Kasumi-1 (cell line): ENCODE results near the gene SLC27A4.
A peak's percentile ranks its signal among the peaks of the same experiment; 100 is the strongest.

Source experiments
- DNase-seq, 2 experiments: peaks; one replicate each; lab custom pipeline; 2025; lab: John Stamatoyannopoulos, UW

Gene SLC27A4

DNA sequence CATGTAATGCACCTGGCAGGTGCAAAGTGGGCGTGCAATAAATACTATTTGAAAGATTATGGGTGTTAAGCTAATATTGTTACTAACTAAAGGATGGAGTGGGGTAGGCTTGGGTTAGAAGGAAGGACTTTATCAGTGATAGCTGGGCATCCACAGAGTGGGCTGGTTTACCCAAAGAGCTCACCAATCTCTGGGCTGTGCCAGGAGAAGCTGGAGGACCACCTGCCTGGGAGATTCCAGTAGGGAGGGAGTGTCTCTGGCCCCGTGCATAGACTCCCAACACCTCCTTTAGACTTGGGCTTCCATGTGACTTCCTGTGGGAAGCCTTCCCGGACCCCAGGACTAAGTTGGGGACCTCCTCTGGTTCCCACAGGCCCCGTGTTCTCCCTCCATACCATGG is 25.2 kb downstream of the SLC27A4 start:
- DNase-seq = peak in 1 of 2 experiments; percentile 24

DNA sequence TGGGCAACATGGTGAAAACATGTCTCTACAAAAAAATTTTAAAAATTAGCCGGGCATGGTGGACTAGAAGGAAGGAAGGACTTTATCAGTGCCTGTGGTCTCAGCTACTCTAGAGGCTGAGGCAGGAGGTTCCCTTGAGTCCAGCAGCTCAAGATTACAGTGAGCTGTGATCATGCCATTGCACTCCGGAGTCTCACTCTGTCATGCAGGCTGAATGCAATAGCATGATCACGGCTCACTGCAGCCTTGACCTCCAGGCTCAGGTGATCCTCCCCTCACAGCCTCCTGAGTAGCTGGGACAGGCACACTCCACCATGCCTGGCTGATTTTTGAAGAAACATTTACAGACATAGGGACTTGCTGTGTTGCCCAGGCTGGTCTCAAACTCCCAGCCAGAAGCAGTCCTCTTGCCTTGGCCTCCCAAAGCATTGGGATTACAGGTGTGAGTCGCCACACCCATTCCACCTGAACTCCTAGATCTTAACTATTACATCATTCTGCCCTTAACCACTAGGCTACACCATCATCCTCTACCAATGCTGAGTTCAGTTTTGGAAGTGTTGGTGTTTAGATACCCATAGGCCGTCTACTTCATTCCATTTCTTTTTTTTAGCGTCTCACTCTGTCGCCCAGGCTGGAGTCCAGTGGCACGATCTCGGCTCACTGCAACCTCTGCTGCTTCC is 28.8 kb downstream of the SLC27A4 start:
- no peak for DNase-seq

DNA sequence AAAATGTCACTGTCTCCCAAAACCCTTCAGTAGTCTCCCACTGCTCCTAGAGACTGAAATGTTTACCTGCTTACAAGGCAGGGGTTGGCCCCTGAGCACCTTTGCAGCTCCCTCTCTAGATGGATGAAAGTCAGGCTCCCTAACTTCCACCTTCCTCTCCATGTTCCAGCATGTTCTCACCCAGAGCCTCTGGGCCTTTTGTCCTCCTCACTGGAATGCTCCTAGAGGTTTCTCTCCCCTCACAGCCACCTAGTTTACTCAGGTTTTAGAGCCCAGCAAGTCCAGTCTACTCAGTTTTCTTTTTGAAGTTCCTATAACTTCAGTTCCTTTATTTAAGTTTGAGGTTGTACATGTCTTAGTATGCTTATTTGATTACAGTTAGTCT is 30.0 kb downstream of the SLC27A4 start:
- DNase-seq = no peak

DNA sequence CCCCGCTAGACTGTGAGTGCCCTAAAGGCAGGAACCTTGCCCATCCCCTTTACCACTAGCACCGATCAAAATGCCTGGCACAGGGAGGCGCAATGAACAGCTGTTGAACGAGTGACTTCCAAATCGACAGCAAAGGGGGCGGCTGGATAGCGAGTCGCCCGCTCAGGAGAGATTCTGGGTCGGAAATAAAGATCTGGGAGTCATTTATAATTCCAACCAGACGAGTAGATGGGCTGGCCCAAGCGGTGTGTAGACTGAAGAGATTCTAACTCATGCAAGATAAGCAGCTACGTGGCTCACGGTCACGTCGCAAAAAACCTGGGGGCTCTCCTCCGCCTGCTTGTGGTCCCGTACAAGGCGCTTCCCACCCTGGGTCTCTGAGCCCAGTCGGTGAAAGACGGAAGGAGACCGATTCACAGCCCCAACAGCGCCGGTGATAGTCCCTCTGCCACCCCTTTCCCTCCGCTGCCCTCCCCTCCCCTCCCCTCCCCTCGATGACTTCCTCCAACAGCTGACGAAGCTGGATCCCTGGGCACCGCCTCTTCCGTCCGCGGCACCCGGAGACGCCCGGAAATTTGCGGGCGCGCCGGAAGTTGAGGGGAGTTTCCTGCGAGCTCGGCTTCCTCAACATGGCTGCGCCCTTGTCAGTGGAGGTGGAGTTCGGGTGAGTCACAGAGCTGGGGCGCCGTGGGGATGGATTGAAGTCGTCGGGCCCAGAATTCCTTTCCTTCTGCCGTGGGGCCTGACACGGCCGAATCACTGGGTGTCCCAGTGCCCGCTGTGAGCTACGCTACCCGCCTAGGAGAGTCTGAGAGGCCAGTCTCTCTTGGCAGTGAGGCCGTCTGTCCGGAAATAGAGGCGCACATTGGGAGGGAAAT is 30.7 kb downstream of the SLC27A4 start, which contains the start of gene URM1:
URM1 (plus strand) TSS at position 623 of the 878 bp plus-strand sequence; CDS start at position 630, 7 bp downstream.
- peak; percentile 96 to 97 for DNase-seq

DNA sequence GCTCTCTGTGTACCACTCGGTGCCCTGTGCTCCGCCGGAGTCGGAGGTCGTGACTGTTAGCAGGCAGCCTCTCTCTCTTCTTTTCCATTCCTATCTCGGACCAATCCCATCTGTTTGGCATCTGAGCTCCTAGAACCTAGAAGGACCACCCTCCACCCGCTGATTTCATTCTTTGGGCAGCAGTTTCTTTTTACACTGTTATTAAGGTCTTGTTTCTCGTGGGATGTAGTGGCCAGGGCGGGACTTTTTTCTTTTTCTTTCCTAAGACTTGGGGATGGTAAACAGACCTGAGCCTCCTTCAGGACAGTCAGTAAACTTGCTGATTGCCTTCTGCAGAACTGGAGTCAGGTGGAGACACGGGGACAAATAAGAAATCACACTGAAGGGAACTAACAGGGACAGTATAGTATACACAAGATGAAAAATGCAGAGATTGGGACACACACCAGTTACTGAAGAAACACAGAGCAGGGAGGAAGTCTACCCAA is 31.3 kb downstream of the SLC27A4 start:
- DNase-seq = no peak

DNA sequence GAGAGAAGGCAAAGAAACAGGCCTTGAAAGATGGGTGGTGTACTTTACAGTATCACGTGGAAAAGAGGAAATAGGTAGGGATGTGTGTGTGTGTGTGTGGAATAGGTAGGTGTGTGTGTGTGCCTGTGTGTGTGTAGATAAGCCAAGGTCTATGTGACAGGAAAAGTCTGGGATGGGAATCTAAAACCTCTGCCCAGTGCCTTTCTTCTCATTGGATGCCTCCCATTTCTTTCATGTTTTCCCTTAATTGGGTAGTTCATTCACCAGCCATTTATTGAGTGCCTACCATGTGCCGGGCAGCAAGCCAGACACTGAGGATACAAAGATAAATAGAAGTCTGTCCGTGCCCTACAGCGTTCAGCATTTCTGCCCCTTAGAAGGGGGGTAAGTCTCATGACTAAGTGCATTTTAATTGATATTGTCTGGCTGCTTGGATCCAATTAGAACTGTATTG is 31.9 kb downstream of the SLC27A4 start:
- DNase-seq = peak in 1 of 2 experiments; percentile 8

DNA sequence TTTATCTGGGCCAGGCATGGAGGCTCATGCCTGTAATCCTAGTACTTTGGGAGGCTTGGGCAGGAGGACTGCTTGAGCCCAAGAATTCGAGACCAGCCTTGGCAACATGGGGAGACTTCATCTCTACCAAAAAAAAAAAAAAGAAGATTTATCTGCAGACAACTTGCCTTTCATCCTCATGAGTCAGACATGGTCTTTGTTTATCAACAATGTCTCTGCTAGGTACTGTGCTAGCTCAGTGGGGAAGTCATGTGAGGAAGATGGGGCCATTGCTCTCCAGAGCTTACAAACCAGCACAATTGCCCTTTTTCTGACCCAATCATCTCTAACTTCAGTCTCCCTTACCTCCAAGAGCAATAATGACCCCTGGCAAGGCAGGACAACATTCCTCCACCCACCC is 32.5 kb downstream of the SLC27A4 start:
- DNase-seq = no peak

DNA sequence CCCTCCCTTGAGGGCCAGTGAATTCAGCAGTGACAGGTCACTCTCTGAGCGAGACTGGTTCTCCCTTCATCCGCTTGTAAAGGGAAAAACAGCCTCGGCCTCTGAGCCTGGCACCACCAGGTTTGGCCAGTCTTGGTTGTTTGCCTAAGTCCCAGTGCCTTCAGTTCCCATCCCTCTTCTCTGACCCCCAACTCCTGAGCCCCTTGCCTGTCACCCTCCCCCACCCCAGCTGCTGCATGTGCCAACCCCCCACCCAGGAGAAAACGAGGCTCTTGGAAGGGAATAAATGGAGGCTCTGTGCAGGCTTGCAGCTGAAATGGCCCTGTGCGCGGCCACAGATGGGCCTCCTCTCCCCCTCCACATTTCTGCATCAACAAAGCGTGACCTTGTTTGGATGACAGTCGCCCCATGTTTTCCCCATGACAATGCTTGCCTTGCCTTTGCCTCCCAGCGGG is 33.9 kb downstream of the SLC27A4 start:
- DNase-seq = no peak

DNA sequence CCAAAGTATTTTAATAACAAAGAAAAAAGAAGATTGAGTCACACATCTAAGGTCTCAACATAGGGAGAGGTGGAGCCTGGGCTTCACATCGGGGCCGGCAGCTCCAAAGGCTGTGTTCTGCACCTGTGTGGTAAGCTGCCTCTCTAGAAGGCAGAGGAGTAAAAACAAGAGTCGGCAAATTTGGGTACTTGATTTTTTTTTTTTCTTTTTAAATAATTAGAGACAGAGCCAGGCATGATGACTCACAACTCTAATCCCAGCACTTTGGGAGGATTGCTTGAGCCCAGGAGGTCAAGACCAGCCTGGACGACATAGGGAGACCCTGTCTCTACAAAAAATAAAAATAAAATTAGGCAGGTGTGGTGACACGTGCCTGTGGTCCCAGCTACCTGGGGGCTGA is 35.5 kb downstream of the SLC27A4 start:
- no peak for DNase-seq

DNA sequence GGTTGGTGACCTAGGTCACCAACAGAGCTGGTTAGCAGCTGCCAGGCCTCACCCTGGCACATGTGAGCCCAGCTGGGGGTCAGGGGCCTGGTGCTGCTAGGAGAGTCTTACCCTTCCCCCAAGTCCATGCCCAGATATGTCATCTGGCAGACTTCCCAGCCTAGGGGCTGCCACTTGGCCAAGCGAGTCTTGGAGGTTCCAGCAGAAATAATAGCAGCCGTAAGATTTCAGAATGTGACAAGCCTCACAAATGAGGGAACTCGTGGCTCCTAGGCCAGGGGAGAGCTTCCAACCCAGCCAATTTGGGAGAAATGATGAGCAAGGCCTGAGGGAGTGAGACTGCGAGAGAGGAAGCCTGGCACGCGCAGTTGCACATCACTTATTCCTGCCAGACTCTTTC is 41.9 kb downstream of the SLC27A4 start:
- no peak for DNase-seq

DNA sequence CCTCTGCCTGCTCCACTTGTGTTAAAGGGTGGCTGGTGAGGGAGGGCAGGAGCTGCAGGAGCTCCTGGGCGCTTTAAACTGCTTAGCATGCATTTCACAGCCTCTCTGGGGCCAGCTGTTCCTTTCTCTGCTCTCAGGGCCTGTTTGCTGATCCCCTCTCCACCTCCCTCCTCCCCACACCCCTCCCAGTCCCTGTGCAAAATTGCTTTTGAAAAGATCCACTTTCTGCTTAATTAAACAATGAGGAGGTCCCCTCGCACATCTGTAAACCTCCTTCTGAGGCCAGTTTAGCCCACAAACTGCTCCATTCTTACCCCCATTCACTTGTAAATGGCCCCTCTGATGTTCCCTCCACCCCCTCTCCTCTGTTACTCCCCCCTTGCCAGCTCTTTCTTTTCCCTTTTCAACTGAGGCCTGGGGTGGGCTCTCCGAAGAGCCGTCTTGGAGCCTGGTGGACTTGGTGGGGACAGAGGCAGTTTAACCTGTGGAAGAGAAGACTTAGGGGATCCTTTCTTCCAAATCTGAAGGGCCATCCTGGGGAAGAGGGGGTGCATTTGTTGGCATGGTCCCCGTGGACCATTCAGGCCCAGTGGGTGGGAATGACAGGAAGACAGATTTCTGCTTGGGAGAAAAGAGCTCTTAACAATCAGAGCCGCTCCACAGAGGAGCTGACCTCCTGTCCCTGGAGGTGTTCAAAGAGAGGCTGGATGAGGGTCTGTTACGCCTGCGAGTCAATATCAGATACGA is 42.9 kb downstream of the SLC27A4 start:
- no peak for DNase-seq

DNA sequence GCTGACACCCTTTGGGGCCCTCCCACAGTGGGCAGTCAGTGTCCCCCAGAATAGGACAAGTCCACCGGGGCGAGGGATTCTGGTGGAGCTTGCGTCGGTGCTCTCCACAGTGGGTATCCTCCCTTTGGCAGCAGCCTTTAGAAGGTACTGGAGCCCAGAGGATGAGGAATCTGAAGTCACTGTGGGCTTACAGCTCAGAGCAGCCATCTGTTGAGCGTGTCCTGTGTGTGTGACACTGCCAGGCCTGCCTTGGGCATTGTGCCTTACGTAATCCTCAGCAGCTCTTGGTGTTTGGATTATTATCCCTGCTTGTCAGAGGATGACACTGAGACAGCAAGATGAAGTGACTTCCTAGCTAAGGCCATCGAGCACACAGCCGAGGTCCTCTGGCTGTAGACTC is 43.5 kb downstream of the SLC27A4 start:
- no peak for DNase-seq

DNA sequence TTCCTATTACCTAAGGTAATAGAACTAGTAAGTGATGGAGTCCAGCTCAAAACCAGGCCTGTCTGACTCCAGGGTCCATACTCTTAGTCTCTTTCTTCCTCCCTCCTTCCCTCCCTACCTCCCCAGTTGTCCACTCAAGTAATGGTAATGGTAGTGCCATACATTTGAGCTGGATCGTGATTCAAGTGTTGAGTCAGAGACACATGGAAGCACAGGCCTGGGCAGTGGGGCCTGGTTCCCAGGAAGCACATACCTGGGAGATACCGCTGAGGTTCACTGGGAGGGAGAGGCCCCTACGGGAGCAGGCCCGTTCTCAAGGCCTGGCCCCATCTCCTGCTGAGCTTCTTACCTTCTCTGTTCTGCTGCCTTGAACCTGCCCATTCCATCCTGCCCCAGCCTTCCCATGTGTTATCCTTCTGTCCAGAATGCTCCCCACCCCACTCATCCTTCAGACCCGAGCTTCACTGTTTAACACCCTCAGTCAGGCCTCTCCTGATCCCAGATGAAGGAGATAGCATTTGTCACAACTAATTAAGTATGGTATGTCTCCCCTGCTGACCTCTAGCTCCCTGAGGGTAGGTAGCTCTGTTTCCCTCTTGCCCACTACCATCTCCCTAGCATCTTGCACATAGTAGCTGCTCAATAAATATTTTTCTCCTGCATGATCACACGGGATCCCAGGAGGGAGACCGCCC is 44.6 kb downstream of the SLC27A4 start:
- DNase-seq = no peak

DNA sequence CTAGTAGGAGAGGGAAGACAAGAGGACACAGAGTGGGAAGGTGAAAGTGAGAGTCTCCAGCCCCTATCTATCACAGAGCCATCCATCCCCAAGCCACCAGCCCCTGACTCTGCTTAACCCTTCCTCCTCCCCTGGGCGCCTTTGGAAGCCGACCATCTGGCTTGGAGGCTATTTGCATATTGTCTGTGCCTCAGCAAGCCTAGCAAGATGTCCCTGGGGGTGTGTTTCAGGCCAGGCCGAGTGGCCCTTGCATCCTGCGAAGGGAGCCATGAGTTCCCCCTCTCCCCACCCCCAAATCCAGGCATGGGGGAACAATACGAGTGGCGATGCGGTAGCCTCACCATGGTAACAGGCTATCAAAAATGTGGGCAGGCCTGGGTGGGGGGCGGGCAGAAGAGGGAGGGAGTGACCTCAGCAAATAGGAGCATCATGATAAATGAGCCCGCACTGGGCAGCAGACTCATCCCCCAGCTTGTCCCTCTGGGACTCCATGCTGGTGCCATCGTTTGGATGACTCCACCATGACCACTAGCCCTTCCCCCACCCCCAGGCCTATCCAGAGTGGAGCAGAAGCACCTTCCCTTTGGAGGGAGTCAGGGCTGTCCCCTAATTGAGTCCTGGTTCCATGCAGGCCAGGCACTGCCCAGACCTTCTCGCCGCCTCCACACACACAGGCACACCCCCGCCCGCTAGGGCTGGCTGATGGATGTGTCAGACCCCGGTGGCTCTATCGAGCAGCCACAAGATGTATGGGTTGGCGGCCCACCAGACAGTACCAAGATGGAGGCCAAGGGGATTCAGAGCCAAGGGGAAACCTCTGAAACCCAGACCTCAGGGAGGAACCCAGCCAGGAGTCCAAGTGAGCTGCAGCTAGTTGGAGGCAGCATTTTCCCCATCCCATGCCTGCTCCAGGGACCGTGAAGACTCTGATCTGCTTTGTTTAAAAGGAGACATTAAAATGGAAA is 45.5 kb downstream of the SLC27A4 start:
- DNase-seq = no peak

DNA sequence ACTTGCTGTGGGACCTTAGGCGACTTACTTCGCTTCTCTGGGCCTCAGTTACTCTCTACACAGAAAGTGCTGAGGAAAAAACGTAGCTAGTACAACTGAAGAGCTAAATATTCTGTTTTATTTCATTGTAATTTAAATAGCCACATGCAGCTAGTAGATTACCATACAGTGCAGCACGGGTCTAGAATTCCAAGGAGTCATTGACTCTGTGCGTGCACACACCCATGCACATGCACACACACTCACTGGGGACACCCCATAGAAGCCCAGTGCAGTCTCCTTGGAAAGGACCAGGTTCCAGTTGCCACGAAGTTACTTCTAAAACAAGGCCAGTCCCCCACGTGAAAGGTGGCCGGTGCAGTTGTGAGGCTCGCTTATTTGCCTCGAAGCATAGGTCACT is 47.8 kb downstream of the SLC27A4 start:
- DNase-seq = no peak

DNA sequence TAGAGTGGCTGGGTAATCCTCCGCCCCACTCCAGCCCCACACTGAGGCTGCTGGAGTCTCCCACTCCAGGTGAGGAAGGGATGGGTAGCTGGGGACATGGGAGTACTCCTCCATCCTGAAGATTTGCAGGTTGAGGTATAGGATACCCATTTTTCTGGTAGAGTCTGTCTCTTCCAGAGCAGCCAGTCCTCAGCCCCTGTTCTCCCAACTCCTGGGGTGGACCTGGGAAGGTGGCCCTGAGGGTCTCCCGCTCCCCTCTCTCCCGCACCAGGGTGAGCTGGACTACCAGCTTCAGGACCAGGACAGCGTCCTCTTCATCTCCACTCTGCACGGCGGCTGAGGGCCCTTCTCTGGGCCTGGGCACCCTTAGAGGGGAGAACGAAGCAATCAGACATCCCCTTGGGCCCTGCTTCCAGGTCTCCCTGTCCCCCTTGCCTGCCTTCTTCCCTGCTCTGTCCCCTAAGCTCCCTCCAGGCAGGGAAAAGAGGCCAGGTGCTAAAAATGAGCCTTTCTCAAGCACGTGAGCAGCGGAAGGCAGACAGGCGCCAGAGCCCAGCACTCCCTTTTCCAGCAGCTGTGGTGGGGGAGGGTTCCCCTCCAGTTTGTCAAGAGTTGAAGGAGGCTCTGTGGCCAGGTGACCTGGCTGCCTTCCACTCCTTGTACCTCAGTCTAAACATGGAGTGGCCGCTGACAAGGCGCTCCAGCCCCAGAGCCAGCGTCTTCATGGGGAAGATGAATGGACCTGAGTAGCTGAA is 49.2 kb downstream of the SLC27A4 start:
- no peak for DNase-seq

DNA sequence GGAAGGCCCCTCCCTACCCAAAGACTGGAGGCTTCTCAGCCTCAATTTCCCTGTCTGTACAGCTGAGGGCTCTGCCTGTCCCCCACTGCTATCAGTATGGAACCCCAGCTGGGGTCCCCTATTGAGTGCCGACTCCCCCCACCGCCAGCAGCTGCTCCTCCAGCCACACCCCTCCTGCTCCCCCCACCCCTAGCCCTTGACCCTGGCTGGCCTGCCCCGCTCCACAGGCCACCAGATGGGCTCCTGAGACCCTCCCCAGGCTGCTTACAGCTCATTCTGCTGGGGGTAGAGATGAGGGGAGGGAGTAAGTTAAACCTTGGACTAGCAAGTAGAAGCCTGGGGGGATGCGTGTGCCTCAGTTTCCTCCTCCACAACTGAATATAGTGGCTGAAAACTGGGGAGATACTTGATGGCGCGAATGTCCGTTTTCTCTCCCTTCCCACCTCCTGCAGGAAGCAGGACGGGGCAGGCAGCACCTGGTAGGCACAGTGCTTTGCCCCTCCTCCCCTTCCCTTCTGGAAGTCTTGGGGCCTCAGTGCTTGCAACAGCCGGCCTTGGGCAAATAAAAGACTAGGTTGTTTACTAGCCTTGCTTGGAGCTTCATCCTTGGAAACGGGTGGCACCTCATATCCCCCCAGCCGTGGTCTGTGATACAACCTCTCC is 50.0 kb downstream of the SLC27A4 start:
- no peak for DNase-seq

DNA sequence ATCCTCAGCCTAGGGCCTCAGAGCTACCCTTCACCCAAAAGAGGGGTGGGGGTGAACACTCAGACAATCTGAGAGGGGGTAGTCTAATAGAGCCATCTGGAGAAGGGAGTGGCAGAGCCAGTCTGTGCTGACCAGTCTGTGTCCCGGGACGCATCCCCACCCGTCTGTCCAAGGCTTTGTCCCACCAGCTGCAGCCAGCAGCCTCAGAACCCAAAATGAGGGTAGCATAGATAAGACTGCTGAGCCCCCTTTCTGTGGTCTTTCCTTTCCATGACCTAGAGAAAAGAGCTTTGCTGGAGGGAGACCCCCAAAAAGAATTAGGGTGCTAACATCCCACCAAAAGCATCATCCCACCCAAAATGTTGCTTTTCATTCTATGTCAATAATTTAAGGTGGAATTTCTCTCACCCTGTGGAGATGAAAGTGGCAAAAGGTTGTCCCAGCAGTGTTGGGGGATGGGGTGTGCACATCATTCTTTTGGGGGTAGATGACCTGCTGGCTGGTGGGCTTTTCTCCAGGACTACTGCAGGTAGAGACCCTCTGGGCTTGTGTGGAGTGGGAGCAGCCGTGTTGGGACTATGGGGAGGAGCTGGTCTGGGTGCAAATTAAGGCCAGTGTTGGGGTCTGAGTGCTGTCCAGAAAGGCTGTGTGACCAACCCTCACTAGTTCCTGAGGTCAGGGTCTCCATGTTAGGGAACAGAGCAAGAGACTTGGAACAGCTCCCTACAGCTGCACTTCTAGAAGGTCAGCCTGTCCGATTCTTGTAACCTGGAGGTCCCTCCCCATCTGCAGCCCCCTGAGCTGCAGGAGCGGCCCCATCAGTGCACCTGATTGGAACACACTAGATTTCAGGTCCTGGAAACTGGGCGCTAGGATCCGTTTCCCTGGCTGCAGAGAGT is 50.7 kb downstream of the SLC27A4 start:
- DNase-seq = no peak
